GM18499 (cell line): Measurements from ENCODE around the gene EXD3.

Experiments used
- ATAC-seq: cut with Tn5 transposase; IDR thresholded peaks from one replicate; pipeline ENCODE4 v1.9.1; 2021; ENCODE audit warnings: moderate number of reproducible peaks; ENCODE audit not compliant: insufficient read depth, unreplicated experiment

The EXD3 gene

DNA sequence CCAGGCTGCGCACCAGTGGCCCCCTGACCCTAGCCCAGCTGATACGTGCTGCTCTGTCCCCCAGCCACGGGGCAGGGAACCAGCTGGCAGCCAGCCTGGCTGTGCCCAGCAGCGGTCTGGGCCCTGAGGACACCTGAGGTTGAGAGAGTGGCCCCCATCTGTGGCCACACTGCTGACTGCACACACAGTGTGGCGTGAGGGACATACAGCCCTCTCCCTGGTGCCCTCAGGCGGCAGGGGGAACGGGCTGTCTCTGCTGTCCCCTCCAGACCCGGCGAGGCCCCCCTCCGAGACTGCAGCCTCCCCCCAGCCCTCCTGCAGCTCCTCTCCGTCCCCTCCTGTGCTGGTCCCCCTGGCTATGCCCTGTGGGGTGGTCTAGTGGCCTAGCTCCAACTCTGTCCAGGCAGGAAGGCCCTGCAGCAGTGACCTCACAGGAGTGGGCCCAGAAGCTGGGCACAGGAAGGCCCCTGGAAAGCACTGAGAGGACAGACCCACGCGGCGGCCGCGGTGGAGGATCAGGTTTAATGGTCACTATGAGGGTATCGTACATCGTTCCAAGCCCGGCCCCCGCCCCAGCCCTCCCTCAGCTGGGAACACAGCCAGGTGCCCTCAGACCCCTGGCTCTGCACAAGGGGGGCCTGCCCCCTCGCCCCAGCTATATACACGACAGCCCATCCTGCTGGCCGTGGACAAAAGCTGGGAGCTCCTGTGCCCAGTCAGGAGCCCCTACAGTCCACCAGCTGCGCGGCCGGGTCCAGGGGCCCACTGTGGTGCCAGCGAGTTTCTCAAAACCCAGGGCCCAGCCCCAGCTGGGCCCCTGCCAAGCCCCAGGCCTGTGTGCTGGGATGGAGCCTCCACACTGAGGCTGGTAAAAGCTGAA is 25.0 kb upstream of the EXD3 start:
- no peak for ATAC-seq

DNA sequence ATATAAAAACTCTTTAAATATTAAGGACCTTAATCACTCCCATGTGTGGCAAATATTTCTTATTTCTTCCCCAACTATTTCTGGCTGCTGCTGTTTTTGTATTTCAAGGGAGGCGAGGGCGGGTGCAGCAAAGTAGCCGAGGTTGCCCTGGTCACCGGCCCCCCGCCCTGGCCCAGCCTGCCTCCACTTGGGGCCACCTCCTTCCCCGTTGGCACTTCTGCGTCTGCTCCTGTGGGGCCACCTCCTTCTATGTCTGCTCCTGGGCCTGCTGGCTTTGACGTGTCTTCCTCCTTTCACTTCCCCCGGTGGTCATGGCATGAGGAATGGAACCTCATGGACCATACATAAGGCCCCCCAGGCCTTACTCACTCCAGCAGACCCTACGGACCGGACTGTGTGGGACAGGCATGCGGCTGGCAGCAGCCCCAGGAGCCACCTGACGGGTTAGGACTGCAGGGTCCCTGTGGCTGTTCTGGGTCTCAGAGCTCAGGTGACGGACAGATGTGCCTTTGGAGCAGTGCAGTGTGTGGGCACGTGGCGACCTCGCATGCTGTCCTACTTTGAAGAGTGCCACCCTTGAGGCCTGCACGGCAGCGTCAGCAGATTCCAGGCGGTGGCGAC is 24.0 kb upstream of the EXD3 start:
- no peak for ATAC-seq

DNA sequence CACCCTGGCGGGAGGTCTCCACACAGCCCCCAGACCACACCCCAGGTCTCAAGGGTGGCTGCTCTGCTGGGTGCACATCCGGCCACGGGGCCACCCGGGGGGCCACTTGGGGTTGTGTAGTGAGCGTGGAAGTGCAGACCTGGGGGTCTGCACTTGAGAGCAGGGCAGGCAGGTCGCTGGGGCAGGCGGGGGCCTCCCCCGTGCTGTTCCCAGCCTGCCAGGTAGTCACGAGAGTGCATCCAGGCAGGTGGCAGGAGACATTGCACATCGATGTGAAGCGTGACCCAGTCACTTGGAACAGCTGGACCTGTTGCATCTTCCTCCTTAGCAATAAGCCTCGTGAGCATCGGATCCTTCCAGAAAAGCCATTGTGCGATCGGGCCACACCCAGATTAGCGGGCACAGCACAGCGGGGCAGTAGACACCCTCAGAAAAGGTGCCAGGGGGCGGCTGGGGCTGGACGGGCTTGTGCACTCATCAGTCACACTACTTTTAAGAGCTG is 23.0 kb upstream of the EXD3 start:
- ATAC-seq: no peak

DNA sequence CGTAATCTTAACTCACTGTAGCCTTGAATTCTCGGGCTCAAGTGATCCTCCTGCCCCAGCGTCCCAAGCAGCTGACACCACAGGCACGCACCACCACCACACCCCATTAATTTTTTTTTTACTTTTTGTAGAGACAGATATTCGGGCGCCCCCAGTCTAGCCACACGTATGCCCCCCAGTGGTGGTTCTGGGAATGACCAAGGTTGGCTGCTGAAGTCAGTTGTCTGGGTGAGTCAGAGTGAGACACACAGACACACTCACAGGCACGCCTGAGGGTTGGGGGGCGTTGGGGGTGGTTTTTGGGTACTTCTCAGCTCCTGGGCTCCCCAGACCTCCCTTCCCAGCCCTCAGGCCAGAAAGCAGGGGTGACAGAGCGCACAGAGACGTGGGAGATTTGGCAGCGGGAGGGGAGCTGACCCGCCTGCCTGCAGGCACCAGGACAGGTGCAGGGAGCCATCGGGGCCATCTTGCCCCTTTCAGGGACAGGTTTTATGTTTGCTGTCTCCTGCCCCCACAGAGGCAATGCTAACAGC is 22.4 kb upstream of the EXD3 start:
- ATAC-seq: no peak

DNA sequence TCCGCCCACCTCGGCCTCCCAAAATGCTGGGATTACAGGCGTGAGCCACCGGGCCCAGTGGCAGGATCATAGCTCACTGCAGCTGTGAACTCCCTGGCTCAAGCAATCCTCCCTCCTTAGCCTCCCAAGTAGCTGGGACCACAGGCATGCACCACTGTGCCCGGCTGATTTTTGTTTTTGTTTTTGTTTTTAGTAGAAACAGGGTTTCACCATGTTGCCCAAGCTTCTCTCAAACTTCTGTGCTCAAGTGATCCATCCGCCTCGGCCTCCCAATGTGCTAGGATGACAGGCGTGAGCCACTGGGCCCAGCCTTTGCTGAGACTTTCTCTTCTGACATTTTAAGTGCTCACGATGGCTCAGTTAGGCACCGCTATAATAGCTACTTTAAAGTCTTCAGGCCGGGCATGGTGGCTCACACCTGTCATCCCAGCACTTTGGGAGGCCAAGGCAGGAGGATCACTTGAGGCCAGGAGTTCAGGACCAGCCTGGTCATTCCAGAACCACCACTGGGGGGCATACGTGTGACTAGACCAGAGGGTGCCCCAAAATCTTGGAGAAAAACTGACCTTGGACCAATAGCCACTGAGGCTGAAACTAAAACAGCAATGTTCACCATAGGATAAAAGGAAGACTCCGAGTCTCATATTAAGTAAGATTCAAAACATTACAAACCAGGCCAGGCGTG is 21.3 kb upstream of the EXD3 start:
- ATAC-seq: no peak

DNA sequence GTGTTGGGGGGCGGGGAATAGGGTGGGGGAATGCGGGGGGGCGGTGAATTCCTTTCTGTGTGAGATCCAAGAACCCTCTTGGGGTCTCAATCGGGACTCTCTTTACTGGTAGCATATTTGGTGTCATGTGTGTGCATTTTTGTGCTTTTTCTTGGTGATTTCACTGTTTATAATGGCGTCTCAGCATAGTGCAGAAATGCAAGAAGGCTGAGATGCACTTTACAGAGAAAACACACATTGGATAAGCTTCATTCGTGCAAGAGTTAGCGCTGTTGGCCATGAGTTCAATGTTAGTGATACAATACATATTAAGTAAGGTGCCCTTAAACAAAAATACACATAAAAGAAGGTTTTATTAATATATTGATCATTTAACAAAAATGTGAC is 19.0 kb upstream of the EXD3 start:
- no peak for ATAC-seq

DNA sequence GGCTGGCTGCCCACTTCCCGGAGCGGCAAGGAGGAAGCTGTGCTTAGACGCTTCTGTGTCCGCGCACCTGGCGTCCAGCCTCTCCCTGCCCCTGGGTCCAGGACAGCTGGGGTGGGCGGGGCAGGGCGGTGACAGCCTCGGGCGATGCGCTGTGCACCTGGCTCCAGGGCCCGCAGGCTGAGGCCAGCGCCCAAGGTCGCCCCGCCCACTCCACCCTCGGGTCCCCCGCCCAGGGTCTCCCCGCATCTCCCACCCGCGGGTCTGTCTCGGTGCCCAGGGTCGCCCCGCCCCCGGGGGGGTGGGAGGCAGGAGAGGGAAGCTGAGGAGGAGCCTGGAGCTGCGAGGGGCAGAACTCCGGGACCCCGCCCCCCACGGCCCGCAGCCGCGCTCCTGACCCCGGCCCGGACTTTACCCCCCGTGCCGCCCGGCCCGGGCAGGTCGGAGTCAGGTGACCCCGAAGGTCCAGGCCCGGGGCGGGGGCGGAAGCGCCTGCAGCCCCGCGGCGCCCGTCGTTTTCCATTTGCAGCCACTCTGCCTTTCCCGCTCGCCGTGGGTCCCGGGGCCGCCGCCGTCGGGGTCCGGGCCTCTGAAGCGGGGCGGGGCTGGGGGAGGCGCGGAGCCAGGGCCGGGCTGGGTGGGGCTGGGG is 18.4 kb upstream of the EXD3 start, which contains the start of gene ENTPD8:
TSS of gene ENTPD8 (minus strand) at position 69 of the 646 bp plus-strand sequence. CDS start 3,072 bp downstream, outside the sequence.
- ATAC-seq: no peak

DNA sequence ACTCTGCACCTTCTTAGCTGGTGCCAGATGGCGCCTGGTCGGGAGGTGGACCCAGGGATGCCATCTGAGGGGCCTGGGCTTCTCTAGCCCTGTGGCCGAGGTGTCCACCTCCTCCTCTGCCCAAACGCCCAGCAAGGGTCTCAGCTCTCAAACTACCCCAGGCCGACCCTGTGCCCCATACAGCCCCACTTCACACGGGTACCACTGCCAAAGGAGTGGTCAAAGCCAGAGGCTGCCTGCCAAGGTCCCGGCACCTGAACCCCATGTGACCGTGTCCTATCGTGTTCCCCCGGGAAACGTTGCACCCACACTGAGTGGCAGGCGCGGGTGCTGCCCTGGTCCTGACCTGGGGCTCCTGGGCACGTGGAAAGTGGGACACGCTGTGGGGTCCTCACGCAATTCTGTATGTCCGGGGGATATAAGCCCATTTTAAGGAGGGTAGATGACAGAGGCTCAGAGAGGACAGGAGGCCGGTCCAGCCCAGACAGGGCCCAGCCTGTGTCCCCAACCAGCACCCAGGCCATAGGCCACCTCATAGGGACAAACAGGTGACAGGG is 16.3 kb upstream of the EXD3 start:
- no peak for ATAC-seq

DNA sequence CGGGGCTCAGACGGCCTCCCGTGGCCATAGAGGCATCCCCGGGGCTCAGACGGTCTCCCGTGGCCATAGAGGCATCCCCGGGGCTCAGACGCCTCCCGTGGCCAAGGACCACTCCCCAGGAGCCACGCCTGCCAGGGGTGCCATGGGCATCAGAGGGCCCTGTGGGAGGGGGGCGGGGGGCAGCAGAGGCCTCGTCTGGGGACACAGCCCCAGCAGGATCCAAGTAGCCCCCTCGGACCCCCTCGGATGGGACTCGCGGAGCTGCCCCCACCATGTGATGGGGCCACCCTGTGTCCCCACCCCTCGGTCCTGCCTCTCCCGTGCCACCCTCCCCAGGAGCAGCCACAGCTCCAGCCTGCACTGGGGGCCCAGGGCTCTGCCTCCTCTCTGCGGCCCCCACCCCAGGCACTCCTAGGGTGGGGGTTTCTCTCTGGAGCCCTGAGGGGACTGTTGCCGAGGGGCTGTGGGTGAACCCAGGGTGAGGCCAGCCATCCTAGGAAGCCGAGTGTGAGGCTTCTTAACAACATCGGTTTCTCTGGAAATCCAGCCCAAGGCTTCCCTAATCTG is 15.7 kb upstream of the EXD3 start:
- ATAC-seq: no peak

DNA sequence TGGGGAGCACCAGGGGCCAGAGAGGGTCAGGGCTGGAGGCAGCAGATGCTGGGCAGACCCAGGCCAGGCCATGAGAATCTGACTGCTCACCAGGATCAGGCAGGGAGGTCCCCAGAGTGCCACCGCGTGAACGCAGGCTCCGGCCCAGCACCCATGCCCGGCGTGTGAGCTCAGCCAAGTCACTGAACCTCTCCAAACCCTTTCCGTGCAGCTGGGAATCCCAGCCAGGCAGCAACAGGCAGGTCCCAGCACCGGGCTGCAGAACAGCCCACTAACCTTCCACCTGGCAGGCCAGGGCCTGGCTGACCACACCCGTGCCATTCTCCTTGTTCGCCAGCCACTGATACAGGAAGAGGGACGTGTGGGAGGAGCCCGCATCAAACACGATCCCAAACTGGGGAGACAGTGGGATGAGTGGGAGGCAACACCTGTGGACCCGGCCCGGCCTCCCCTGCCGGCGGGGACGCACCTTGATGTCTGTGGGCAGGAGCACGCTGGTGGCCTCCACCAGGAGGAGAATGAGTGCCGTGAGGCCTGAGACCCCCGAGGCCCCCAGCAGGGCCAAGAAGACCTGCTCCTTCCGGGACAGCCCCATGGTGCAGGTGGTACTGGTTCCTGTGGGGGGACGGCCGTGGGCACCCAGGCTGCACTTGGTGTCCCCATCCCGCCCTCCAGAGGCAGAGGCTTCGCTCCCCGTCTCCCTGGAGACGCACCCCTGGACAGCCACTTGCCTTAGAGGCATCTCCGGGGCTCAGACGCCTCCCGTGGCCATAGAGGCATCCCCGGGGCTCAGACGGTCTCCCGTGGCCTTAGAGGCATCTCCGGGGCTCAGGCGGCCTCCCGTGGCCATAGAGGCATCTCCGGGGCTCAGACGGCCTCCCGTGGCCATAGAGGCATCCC is 15.0 kb upstream of the EXD3 start:
- ATAC-seq: no peak

DNA sequence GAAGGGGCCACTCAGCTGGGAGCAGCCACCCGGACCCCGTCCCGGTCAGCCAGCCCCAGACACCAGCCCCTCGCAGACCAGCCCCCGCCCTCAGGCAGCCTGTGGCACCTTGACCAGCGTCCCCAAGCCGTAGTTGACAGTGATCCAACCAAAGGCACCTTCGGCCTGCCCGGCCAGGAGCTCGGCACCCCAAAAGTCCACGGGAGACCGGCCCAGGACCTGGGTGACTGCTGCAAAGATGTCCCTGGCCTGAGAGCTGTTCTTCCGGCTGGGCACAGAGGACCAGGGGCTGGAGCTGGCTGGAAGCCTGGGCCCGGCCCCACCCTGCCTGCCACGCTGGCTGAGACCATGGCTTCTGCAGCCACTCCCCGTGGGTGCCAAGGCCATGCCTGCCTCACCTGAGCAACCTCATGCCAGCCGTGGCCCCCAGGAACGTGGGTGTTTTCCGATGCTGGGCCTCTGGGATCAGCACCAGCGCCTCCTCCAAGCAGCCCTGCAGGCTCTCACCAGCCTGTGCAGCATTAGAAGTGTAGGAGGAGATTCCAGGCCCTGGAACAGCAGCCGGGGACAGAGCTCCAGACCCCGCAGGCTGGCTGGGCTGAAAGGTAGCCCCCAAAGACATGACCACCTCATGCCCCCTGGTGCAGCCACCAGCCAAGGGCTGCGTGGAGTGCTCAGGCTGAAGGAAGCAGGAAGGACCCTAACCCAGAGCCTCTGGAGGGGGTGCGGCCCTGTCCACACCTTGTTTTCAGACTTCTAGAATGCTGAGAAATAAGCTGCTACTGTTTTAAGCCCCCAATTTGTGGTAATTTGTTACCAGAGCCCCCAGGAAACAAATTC is 14.0 kb upstream of the EXD3 start:
- ATAC-seq: no peak

DNA sequence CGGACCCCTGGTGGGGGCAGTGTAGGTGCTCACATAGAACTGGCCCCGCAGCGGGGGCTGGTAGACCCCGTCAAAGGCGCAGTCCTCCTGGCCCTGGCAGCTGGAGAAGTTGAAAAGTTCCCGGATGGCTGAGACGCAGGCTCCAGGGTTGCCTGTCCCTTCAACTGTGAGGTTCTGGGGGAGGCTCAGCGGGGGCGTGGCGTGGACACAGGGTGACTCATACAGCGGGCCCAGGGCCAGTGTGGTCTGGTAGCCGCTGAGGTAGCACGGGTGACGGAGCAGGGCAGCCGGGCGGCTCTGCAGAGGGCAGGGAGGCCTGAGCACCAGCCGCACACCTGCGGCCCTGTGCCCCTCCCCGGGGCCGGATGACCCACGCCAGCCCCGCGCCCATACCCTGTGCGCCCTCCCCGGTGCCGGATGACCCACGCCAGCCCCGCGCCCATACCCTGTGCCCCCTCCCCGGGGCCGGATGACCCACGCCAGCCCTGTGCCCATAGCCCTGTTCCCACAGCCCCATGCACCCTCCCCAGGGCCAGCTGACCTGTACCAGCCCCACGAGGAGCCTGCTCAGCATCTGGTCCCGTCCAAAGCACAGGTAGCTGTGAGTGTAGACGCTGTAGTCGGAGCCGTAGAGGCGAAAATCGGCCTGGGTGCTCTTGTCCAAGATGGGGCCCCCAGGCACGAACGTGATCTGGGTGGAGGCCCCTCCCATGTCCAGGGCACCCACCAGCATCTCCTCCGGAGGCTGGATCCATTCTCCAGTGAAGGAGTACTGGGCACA is 13.2 kb upstream of the EXD3 start:
- no peak for ATAC-seq

DNA sequence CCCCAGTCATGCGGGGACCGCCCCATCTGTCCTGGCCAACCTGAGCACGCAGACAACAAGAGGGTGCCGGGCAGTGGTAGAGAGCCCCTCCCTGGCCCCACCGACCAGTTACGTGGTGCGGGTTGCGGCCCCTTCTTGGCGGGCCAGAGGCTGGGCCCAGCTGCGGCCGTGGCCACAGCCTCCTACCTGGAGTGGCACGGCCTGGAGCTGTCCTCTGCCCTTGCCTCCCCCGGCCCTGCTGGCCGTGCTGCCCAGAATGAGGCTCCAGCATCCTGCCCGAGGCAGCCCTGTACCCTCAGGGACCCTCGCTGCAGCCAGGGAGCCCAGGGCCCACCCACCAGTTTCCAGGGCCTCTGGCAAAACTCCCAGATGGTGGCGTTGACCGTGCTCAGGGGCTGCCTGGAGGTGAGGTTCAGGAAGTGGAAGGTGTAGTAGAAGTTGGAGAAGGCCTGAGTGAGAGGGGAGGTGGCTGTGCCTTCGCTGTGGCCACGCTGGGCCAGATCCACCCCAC is 12.5 kb upstream of the EXD3 start:
- no peak for ATAC-seq

DNA sequence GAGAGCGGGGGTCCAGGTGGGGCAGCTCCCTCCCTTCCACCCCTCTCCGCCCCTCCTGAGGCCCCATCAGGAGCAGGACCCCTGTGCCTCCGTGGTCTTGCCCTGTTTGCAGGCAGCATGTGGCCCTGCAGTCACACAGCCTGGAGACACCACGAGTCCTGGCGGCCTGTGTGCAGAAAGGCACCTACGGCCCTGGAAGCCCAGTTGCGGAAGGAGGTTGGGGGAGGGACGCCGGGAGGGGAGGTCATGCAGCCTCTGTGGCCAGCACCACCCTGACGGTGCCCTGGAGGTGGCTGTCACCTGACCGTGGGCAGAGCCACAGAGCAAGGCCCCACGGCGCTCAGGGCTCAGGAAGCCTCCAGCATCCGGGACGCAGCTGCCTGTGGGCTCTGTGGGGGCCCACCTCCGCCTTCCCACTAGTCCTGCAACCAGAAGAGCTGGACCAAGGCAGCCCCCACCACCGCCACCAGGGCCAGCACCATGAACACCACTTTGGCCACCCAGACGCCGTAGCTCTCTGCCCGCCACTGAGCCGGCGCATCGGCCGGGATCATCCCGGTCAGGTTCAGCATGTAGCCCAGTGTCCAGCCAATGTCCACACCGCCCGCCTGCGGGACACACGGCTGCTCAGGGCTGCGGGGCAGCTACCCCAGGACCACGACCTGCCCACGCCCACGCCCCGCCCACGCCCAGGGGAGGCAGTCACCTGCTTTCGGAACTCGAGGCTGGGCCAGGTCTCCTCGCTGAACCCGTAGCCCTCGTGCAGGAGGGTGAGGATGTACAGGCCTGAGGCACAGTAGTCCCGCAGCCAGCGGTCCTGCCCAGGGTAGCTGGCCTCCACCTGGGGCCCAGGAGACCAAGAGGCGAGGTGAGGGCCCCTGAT is 11.8 kb upstream of the EXD3 start:
- ATAC-seq: no peak

DNA sequence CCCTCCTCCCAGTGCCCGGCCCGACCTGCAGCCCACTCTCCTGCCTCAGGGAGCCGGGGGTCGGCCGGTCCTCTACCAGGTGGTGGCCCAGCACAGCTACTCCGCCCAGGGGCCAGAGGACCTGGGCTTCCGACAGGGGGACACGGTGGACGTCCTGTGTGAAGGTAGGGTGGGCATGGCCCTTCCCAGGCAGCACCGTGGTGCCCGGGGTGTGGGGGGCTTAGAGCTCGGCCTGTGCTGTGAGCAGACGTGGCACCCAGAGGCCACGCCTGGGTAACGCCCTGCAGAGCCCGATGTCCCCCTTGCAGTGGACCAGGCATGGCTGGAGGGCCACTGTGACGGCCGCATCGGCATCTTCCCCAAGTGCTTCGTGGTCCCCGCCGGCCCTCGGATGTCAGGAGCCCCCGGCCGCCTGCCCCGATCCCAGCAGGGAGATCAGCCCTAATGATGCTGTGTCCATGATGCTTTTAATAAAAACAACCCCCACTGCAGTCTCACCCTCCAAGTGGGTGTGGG is 11.0 kb upstream of the EXD3 start:
- no peak for ATAC-seq
